H9 (cell line): ENCODE data around the gene UBL5. TPM values are rescaled to one million over a fixed set of nuclear protein-coding genes. Genes with fewer than 3 reads are reported as not detected.

Experiments
- DNase-seq: peaks from one replicate; pipeline ENCODE4 v3.0.0-alpha.2; 2017
- H2AFZ ChIP-seq: one replicate; pipeline ENCODE4 v1.6.1; 2013; ENCODE audit warnings: mild to moderate bottlenecking, low read length, control low read depth, moderate library complexity
- H2AK5ac ChIP-seq: 2 replicates; pipeline ENCODE4 v1.6.1; 2013; ENCODE audit warnings: low read length, control low read depth, mixed read lengths; ENCODE audit not compliant: insufficient read length
- H2BK120ac ChIP-seq: one replicate; pipeline ENCODE4 v1.6.1; 2013; ENCODE audit warnings: low read depth, mild to moderate bottlenecking, low read length, control low read depth, inconsistent platforms; ENCODE audit not compliant: poor library complexity, severe bottlenecking
- H2BK12ac ChIP-seq: 2 replicates; pipeline ENCODE4 v1.6.1; 2013; ENCODE audit warnings: low read length, control low read depth, mixed read lengths, low read depth; ENCODE audit not compliant: insufficient read length
- H2BK15ac ChIP-seq: 2 replicates; pipeline ENCODE4 v1.6.1; 2013; ENCODE audit warnings: low read depth, low read length, control low read depth
- H2BK20ac ChIP-seq: one replicate; pipeline ENCODE4 v1.6.1; 2013; ENCODE audit warnings: low read depth, mild to moderate bottlenecking, low read length, control low read depth, inconsistent platforms; ENCODE audit not compliant: poor library complexity, severe bottlenecking
- H2BK5ac ChIP-seq: 2 replicates; pipeline ENCODE4 v1.6.1; 2013; ENCODE audit warnings: low read length, control low read depth, mixed read lengths; ENCODE audit not compliant: insufficient read length
- H3K14ac ChIP-seq: 2 replicates; pipeline ENCODE4 v1.6.1; 2013; ENCODE audit warnings: low read length, control low read depth; ENCODE audit not compliant: insufficient read depth
- H3K18ac ChIP-seq: 2 replicates; pipeline ENCODE4 v1.6.1; 2013; ENCODE audit warnings: low read depth, mild to moderate bottlenecking, mixed read lengths, low read length, control low read depth; ENCODE audit not compliant: insufficient read length
- H3K23ac ChIP-seq: 2 replicates; pipeline ENCODE4 v1.6.1; 2013; ENCODE audit warnings: low read length, control low read depth, mixed read lengths, low read depth; ENCODE audit not compliant: insufficient read length
- H3K23me2 ChIP-seq: 2 replicates; pipeline ENCODE4 v1.6.1; 2013; ENCODE audit warnings: low read depth, mild to moderate bottlenecking, mixed read lengths, low read length, control low read depth; ENCODE audit not compliant: insufficient read length, poor library complexity, severe bottlenecking
- H3K27ac ChIP-seq: 2 replicates; pipeline ENCODE4 v1.5.1; 2013; ENCODE audit warnings: low read length, control low read depth, mixed read lengths, low read depth; ENCODE audit not compliant: insufficient read length
- H3K27me3 ChIP-seq: 2 replicates; pipeline ENCODE4 v1.6.1; 2013; ENCODE audit warnings: low read length, control low read depth, inconsistent platforms; ENCODE audit not compliant: insufficient read depth
- H3K4ac ChIP-seq: 2 replicates; pipeline ENCODE4 v1.6.1; 2013; ENCODE audit warnings: low read depth, mild to moderate bottlenecking, control low read depth, inconsistent platforms, low read length, moderate library complexity
- H3K4me1 ChIP-seq: 2 replicates; pipeline ENCODE4 v1.6.1; 2013; ENCODE audit warnings: low read length, control low read depth, inconsistent platforms; ENCODE audit not compliant: insufficient read depth
- H3K4me2 ChIP-seq: 2 replicates; pipeline ENCODE4 v1.6.1; 2013; ENCODE audit warnings: low read length, control low read depth, mixed read lengths; ENCODE audit not compliant: insufficient read length, insufficient read depth
- H3K56ac ChIP-seq: 2 replicates; pipeline ENCODE4 v1.6.1; 2013; ENCODE audit warnings: low read depth, mild to moderate bottlenecking, mixed read lengths, low read length, control low read depth; ENCODE audit not compliant: insufficient read length
- H3K79me1 ChIP-seq: 2 replicates; pipeline ENCODE4 v1.6.1; 2013; ENCODE audit warnings: low read depth, mild to moderate bottlenecking, moderate library complexity, low read length, control low read depth, inconsistent platforms; ENCODE audit not compliant: insufficient read depth, poor library complexity, severe bottlenecking
- H3K79me2 ChIP-seq: 2 replicates; pipeline ENCODE4 v1.6.1; 2013; ENCODE audit warnings: low read length, control low read depth, inconsistent platforms; ENCODE audit not compliant: insufficient read depth
- H3K9ac ChIP-seq: 2 replicates; pipeline ENCODE4 v1.6.1; 2013; ENCODE audit warnings: low read length, control low read depth, mixed read lengths; ENCODE audit not compliant: insufficient read length; ENCODE audit errors: extremely low read depth
- H3K9me3 ChIP-seq: one replicate; pipeline ENCODE4 v1.6.1; 2013; ENCODE audit warnings: low read depth, low read length, inconsistent platforms; ENCODE audit not compliant: control insufficient read depth
- H3T11ph ChIP-seq: one replicate; pipeline ENCODE4 v1.6.1; 2013; ENCODE audit warnings: mild to moderate bottlenecking, low read length, control low read depth, inconsistent platforms
- H4K20me1 ChIP-seq: one replicate; pipeline ENCODE4 v1.6.1; 2013; ENCODE audit not compliant: control insufficient read depth, insufficient read length, insufficient read depth
- H4K5ac ChIP-seq: 2 replicates; pipeline ENCODE4 v1.6.1; 2013; ENCODE audit warnings: low read depth, mild to moderate bottlenecking, mixed read lengths, low read length, control low read depth; ENCODE audit not compliant: insufficient read length
- H4K8ac ChIP-seq: replicated peaks from 2 replicates; pipeline ENCODE4 v1.6.1; 2013; ENCODE audit warnings: low read length, control low read depth, mixed read lengths, low read depth; ENCODE audit not compliant: insufficient read length
- H4K91ac ChIP-seq: 2 replicates; pipeline ENCODE4 v1.6.1; 2013; ENCODE audit warnings: low read depth, mild to moderate bottlenecking, moderate library complexity, mixed read lengths, low read length, control low read depth; ENCODE audit not compliant: insufficient read length
- H3K27ac Mint-ChIP-seq, 3 experiments: 2 replicates in 2 of 3; 3 replicates in 1 of 3; pipeline ENCODE4 v1.8.0; 2020 to 2021; ENCODE audit warnings: mixed read lengths in 3 of 3, mild to moderate bottlenecking in 1 of 3, moderate library complexity in 1 of 3
- H3K27me3 Mint-ChIP-seq: 2 replicates; pipeline ENCODE4 v1.8.0; 2021; ENCODE audit warnings: low read depth, mild to moderate bottlenecking, moderate library complexity, mixed read lengths
- H3K36me3 Mint-ChIP-seq, 3 experiments: 2 replicates in 2 of 3; 3 replicates in 1 of 3; pipeline ENCODE4 v1.8.0; 2020 to 2021; ENCODE audit warnings: low read depth in 3 of 3, mixed read lengths in 3 of 3; ENCODE audit not compliant: insufficient read depth in 1 of 3
- H3K4me1 Mint-ChIP-seq, 2 experiments: 2 replicates each; pipeline ENCODE4 v1.8.0; 2020; ENCODE audit warnings: mixed read lengths in 2 of 2
- H3K4me3 Mint-ChIP-seq, 2 experiments: 2 replicates in 1 of 2; 3 replicates in 1 of 2; pipeline ENCODE4 v1.8.0; 2020 to 2021; ENCODE audit warnings: mild to moderate bottlenecking in 2 of 2, mixed read lengths in 2 of 2, moderate library complexity in 1 of 2
- H3K9me3 Mint-ChIP-seq, 2 experiments: 2 replicates in 1 of 2; 3 replicates in 1 of 2; pipeline ENCODE4 v1.8.0; 2020; ENCODE audit warnings: mild to moderate bottlenecking in 2 of 2, mixed read lengths in 2 of 2, moderate library complexity in 1 of 2
- WGBS: extraction: QIAGEN DNeasy Blood & Tissue Kit; methylation state at CpG from one replicate; pipeline ENCODE4 v1.1.7; 2013; ENCODE audit warnings: missing lambda C conversion rate, low lambda C conversion rate, mixed read lengths; ENCODE audit not compliant: insufficient read length; ENCODE audit errors: extremely low coverage; 5-methylcytosine and 5-hydroxymethylcytosine counted together
- total RNA-seq: library from RNA; stranded (reverse); gene quantifications from 2 replicates; pipeline ENCODE4 v1.2.1, GENCODE V29; 2021
- TF ChIP-seq, protein P1 (sequence below): fragments of 200-600 bp; sonication (generic); conservative IDR thresholded peaks from 3 replicates; pipeline ENCODE4 v1.8.0; 2021; ENCODE audit warnings: antibody characterized with exemption, mild to moderate bottlenecking

Gene UBL5
- total RNA-seq, 1 experiment from 2014 or later = 393 TPM

DNA sequence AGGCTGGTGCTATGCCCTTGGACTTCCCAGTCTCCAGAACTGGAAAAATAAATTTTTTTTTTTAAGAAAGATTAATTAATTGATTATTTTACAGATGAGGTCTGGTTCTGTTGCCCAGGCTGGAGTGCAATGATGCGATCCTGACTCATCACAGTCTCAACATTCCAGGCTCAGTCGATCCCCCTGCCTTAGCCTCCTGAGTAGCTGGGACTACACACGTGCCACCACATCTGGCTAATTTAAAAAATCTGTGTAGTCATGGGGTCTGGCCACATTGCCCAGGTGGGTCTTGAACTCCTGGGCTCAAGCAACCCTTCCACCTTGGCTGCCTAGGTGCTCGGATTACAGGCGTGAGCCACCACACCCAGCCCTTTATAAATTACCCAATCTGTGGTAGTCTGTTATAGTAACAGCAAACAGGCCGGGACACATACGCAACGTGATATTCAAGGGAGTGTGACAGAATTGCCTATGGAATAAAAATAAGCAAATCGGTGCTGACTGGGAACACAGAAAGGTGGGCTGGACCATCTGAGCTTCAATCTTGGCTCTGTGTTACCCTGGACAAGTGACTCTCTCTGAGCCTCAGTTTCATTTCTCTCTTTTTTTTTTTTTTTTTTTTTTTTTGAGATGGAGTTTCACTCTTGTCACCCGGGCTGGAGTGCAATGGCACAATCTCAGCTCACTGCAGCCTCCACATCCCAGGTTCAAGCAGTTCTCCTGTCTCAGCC lies 50.2 kb downstream of the UBL5 start:
- Histone ChIP-seq H3K4ac (no peak overlapping the region), H4K91ac (no peak overlapping the region), H3K4me1 (no peaks in the 10 kb centered on the region), H4K5ac (no peak overlapping the region), H2BK20ac (no peak overlapping the region), H3K14ac (no peak overlapping the region), H2BK12ac (no peak overlapping the region), H2BK5ac (no peak overlapping the region), H2AK5ac (no peak overlapping the region), H3K23me2 (no peaks in the 10 kb centered on the region), H3K9ac (no peak overlapping the region), H3K56ac (no peak overlapping the region), H3K9me3 (no peaks in the 10 kb centered on the region), H3K27ac (no peak overlapping the region), H2BK120ac (no peak overlapping the region), H3K79me2 (no peaks in the 10 kb centered on the region), H4K20me1 (no peaks in the 10 kb centered on the region), H3K4me2 (no peak overlapping the region), H3T11ph (no peak overlapping the region), H2AFZ (no peak overlapping the region), H3K79me1 (no peaks in the 10 kb centered on the region), H2BK15ac (no peak overlapping the region), H4K8ac (no peak overlapping the region), H3K18ac (no peak overlapping the region), H3K23ac (no peak overlapping the region), H3K27me3 (no peaks in the 10 kb centered on the region)
- H3K27me3 Mint-ChIP-seq = no peaks in the 10 kb centered on the region
- DNase-seq = no peak
- H3K27ac Mint-ChIP-seq = no peak overlapping the region
- no CpG with 5 or more reads among the region's 10 CpGs for WGBS
- H3K36me3 Mint-ChIP-seq = peaks cover 0 to 7% (median 2%) of the 10 kb centered on the region in 3 experiments; a peak in 4 of 7 replicates
- no peaks in the 10 kb centered on the region for H3K9me3 Mint-ChIP-seq
- TF ChIP-seq, protein P1, sequence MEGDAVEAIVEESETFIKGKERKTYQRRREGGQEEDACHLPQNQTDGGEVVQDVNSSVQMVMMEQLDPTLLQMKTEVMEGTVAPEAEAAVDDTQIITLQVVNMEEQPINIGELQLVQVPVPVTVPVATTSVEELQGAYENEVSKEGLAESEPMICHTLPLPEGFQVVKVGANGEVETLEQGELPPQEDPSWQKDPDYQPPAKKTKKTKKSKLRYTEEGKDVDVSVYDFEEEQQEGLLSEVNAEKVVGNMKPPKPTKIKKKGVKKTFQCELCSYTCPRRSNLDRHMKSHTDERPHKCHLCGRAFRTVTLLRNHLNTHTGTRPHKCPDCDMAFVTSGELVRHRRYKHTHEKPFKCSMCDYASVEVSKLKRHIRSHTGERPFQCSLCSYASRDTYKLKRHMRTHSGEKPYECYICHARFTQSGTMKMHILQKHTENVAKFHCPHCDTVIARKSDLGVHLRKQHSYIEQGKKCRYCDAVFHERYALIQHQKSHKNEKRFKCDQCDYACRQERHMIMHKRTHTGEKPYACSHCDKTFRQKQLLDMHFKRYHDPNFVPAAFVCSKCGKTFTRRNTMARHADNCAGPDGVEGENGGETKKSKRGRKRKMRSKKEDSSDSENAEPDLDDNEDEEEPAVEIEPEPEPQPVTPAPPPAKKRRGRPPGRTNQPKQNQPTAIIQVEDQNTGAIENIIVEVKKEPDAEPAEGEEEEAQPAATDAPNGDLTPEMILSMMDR = no peak
- H3K4me3 Mint-ChIP-seq = no peak overlapping the region
- peaks cover 9 to 19% of the 10 kb centered on the region in 2 experiments for H3K4me1 Mint-ChIP-seq
